Gastroesophageal sphincter (tissue), 3 donors: ENCODE measurements around the gene RAB7B.

Source experiments
- CTCF ChIP-seq, 4 experiments: fragments of 200-600 bp in 2 of 4; fragments of 450-650 bp in 2 of 4; sonication (generic) in 1 of 4; IDR thresholded peaks; one replicate each; pipeline ENCODE4 v1.5.1; 2017 to 2019; ENCODE audit warnings: antibody characterized with exemption in 4 of 4, mild to moderate bottlenecking in 2 of 4, moderate library complexity in 2 of 4
- EP300 ChIP-seq: sonication (generic); formaldehyde crosslinking; IDR thresholded peaks from one replicate; pipeline ENCODE4 v1.6.1; 2017; ENCODE audit warnings: antibody characterized with exemption, mild to moderate bottlenecking
- POLR2A ChIP-seq, 2 donors: fragments of 450-650 bp; IDR thresholded peaks; one replicate each; pipeline ENCODE4 v1.6.1; 2017; ENCODE audit warnings: antibody characterized with exemption in 2 of 2, mild to moderate bottlenecking in 2 of 2, moderate library complexity in 1 of 2
- POLR2AphosphoS5 ChIP-seq: sonication (generic); formaldehyde crosslinking; IDR thresholded peaks from one replicate; pipeline ENCODE4 v1.6.1; 2017; ENCODE audit warnings: antibody characterized with exemption

GRCh38 chr1:206012086-206012859, 9.1 kb upstream of the RAB7B start:
- TF ChIP-seq CTCF (IDR thresholded peaks at IDR 0.05) (no peak), POLR2A (IDR thresholded peaks at IDR 0.05) (no peak), EP300 (no peak), POLR2AphosphoS5 (no peak)
